ENCODE measurements around the gene MARCO. TPM values are rescaled to one million over a fixed set of nuclear protein-coding genes. Genes with fewer than 3 reads are reported as not detected.

The MARCO gene
- total RNA-seq, 1 donor from 2014 or later: 0.52 TPM

GRCh38 chr2:118911166-118911856, 30.7 kb upstream of the MARCO start:
- H3K4me3 ChIP-seq (ENCODE audit: low read length in 3 of 3): no peak overlapping the region
- H3K36me3 ChIP-seq (ENCODE audit: control insufficient read depth in 3 of 3, insufficient read depth in 3 of 3, low read length in 3 of 3): no peaks in the 10 kb centered on the region
- H3K27ac ChIP-seq (ENCODE audit: low read depth, low read length): no peak overlapping the region
- H3K4me1 ChIP-seq (ENCODE audit: control insufficient read depth in 3 of 3, insufficient read depth in 3 of 3, low read length in 3 of 3): peaks cover 0 to 4% (median 0%) of the 10 kb centered on the region in 3 donors
- no peak overlapping the region for H3K9ac ChIP-seq (ENCODE audit: low read depth in 1 of 3, low read length in 3 of 3)
- peaks cover 0 to 6% (median 0%) of the 10 kb centered on the region in 3 donors for H3K9me3 ChIP-seq (ENCODE audit: control insufficient read depth in 3 of 3, low read length in 3 of 3)
- H3K27me3 ChIP-seq (ENCODE audit: control insufficient read depth in 3 of 3, insufficient read depth in 3 of 3, low read length in 3 of 3): peaks cover 0 to 3% (median 0%) of the 10 kb centered on the region in 3 donors

GRCh38 chr2:118911936-118912335, 30.1 kb upstream of the MARCO start:
- Histone ChIP-seq H3K4me3 (ENCODE audit: low read length in 3 of 3) (no peak overlapping the region), H3K27ac (ENCODE audit: low read depth, low read length) (no peak overlapping the region), H3K4me1 (ENCODE audit: control insufficient read depth in 3 of 3, insufficient read depth in 3 of 3, low read length in 3 of 3) (peaks cover 0 to 4% (median 0%) of the 10 kb centered on the region in 3 donors), H3K27me3 (ENCODE audit: control insufficient read depth in 3 of 3, insufficient read depth in 3 of 3, low read length in 3 of 3) (peaks cover 0 to 3% (median 0%) of the 10 kb centered on the region in 3 donors), H3K9me3 (ENCODE audit: control insufficient read depth in 3 of 3, low read length in 3 of 3) (peaks cover 0 to 5% (median 0%) of the 10 kb centered on the region in 3 donors), H3K36me3 (ENCODE audit: control insufficient read depth in 3 of 3, insufficient read depth in 3 of 3, low read length in 3 of 3) (no peaks in the 10 kb centered on the region), H3K9ac (ENCODE audit: low read depth in 1 of 3, low read length in 3 of 3) (no peak overlapping the region)

GRCh38 chr2:118913131-118913802, 28.7 kb upstream of the MARCO start:
- peaks cover 0 to 3% (median 0%) of the 10 kb centered on the region in 3 donors for H3K27me3 ChIP-seq (ENCODE audit: control insufficient read depth in 3 of 3, insufficient read depth in 3 of 3, low read length in 3 of 3)
- peaks cover 0 to 2% (median 0%) of the 10 kb centered on the region in 3 donors for H3K9me3 ChIP-seq (ENCODE audit: control insufficient read depth in 3 of 3, low read length in 3 of 3)
- H3K9ac ChIP-seq (ENCODE audit: low read depth in 1 of 3, low read length in 3 of 3): no peak overlapping the region
- H3K4me1 ChIP-seq (ENCODE audit: control insufficient read depth in 3 of 3, insufficient read depth in 3 of 3, low read length in 3 of 3): peaks cover 0 to 4% (median 0%) of the 10 kb centered on the region in 3 donors
- H3K27ac ChIP-seq (ENCODE audit: low read depth, low read length): no peak overlapping the region
- H3K4me3 ChIP-seq (ENCODE audit: low read length in 3 of 3): no peak overlapping the region
- H3K36me3 ChIP-seq (ENCODE audit: control insufficient read depth in 3 of 3, insufficient read depth in 3 of 3, low read length in 3 of 3): no peaks in the 10 kb centered on the region

GRCh38 chr2:118913803-118914645, 28.0 kb upstream of the MARCO start:
- Histone ChIP-seq H3K9me3 (ENCODE audit: control insufficient read depth in 3 of 3, low read length in 3 of 3) (peaks cover 0 to 2% (median 0%) of the 10 kb centered on the region in 3 donors), H3K9ac (ENCODE audit: low read depth in 1 of 3, low read length in 3 of 3) (no peak overlapping the region), H3K4me1 (ENCODE audit: control insufficient read depth in 3 of 3, insufficient read depth in 3 of 3, low read length in 3 of 3) (peaks cover 0 to 4% (median 0%) of the 10 kb centered on the region in 3 donors), H3K4me3 (ENCODE audit: low read length in 3 of 3) (no peak overlapping the region), H3K36me3 (ENCODE audit: control insufficient read depth in 3 of 3, insufficient read depth in 3 of 3, low read length in 3 of 3) (no peaks in the 10 kb centered on the region), H3K27ac (ENCODE audit: low read depth, low read length) (no peak overlapping the region), H3K27me3 (ENCODE audit: control insufficient read depth in 3 of 3, insufficient read depth in 3 of 3, low read length in 3 of 3) (peaks cover 0 to 3% (median 0%) of the 10 kb centered on the region in 3 donors)

- no peak overlapping the region for H3K9ac ChIP-seq (ENCODE audit: low read depth in 1 of 3, low read length in 3 of 3)
- peaks cover 0 to 2% (median 0%) of the 10 kb centered on the region in 3 donors for H3K9me3 ChIP-seq (ENCODE audit: control insufficient read depth in 3 of 3, low read length in 3 of 3)
- H3K4me3 ChIP-seq (ENCODE audit: low read length in 3 of 3): no peak overlapping the region
- peaks cover 0 to 4% (median 0%) of the 10 kb centered on the region in 3 donors for H3K4me1 ChIP-seq (ENCODE audit: control insufficient read depth in 3 of 3, insufficient read depth in 3 of 3, low read length in 3 of 3)
- no peaks in the 10 kb centered on the region for H3K36me3 ChIP-seq (ENCODE audit: control insufficient read depth in 3 of 3, insufficient read depth in 3 of 3, low read length in 3 of 3)
- H3K27ac ChIP-seq (ENCODE audit: low read depth, low read length): no peak overlapping the region
- peaks cover 0 to 3% (median 0%) of the 10 kb centered on the region in 3 donors for H3K27me3 ChIP-seq (ENCODE audit: control insufficient read depth in 3 of 3, insufficient read depth in 3 of 3, low read length in 3 of 3)
Measured at GRCh38 chr2:118914721-118915453, 27.1 kb upstream of the MARCO start.

- Histone ChIP-seq H3K27me3 (ENCODE audit: control insufficient read depth in 3 of 3, insufficient read depth in 3 of 3, low read length in 3 of 3) (no peaks in the 10 kb centered on the region), H3K36me3 (ENCODE audit: control insufficient read depth in 3 of 3, insufficient read depth in 3 of 3, low read length in 3 of 3) (no peaks in the 10 kb centered on the region), H3K4me1 (ENCODE audit: control insufficient read depth in 3 of 3, insufficient read depth in 3 of 3, low read length in 3 of 3) (peaks cover 0 to 4% (median 0%) of the 10 kb centered on the region in 3 donors), H3K4me3 (ENCODE audit: low read length in 3 of 3) (no peak overlapping the region), H3K9me3 (ENCODE audit: control insufficient read depth in 3 of 3, low read length in 3 of 3) (no peaks in the 10 kb centered on the region), H3K27ac (ENCODE audit: low read depth, low read length) (no peak overlapping the region), H3K9ac (ENCODE audit: low read depth in 1 of 3, low read length in 3 of 3) (no peak overlapping the region)
Measured at GRCh38 chr2:118918017-118918416, 24.0 kb upstream of the MARCO start.

GRCh38 chr2:118921646-118922045, 20.3 kb upstream of the MARCO start:
- Histone ChIP-seq H3K27ac (ENCODE audit: low read depth, low read length) (no peak overlapping the region), H3K27me3 (ENCODE audit: control insufficient read depth in 3 of 3, insufficient read depth in 3 of 3, low read length in 3 of 3) (no peaks in the 10 kb centered on the region), H3K4me1 (ENCODE audit: control insufficient read depth in 3 of 3, insufficient read depth in 3 of 3, low read length in 3 of 3) (no peaks in the 10 kb centered on the region), H3K4me3 (ENCODE audit: low read length in 3 of 3) (no peak overlapping the region), H3K9me3 (ENCODE audit: control insufficient read depth in 3 of 3, low read length in 3 of 3) (no peaks in the 10 kb centered on the region), H3K36me3 (ENCODE audit: control insufficient read depth in 3 of 3, insufficient read depth in 3 of 3, low read length in 3 of 3) (no peaks in the 10 kb centered on the region), H3K9ac (ENCODE audit: low read depth in 1 of 3, low read length in 3 of 3) (no peak overlapping the region)

- H3K9me3 ChIP-seq (ENCODE audit: control insufficient read depth in 3 of 3, low read length in 3 of 3): no peaks in the 10 kb centered on the region
- H3K27me3 ChIP-seq (ENCODE audit: control insufficient read depth in 3 of 3, insufficient read depth in 3 of 3, low read length in 3 of 3): peaks cover 0 to 3% (median 0%) of the 10 kb centered on the region in 3 donors
- no peak overlapping the region for H3K4me3 ChIP-seq (ENCODE audit: low read length in 3 of 3)
- no peak overlapping the region for H3K9ac ChIP-seq (ENCODE audit: low read depth in 1 of 3, low read length in 3 of 3)
- H3K36me3 ChIP-seq (ENCODE audit: control insufficient read depth in 3 of 3, insufficient read depth in 3 of 3, low read length in 3 of 3): no peaks in the 10 kb centered on the region
- no peak overlapping the region for H3K27ac ChIP-seq (ENCODE audit: low read depth, low read length)
- H3K4me1 ChIP-seq (ENCODE audit: control insufficient read depth in 3 of 3, insufficient read depth in 3 of 3, low read length in 3 of 3): no peaks in the 10 kb centered on the region
Measured at GRCh38 chr2:118922254-118922653, 19.7 kb upstream of the MARCO start.

GRCh38 chr2:118923371-118923770, 18.6 kb upstream of the MARCO start:
- Histone ChIP-seq H3K27ac (ENCODE audit: low read depth, low read length) (no peak overlapping the region), H3K36me3 (ENCODE audit: control insufficient read depth in 3 of 3, insufficient read depth in 3 of 3, low read length in 3 of 3) (no peaks in the 10 kb centered on the region), H3K4me3 (ENCODE audit: low read length in 3 of 3) (no peak overlapping the region), H3K9me3 (ENCODE audit: control insufficient read depth in 3 of 3, low read length in 3 of 3) (no peaks in the 10 kb centered on the region), H3K27me3 (ENCODE audit: control insufficient read depth in 3 of 3, insufficient read depth in 3 of 3, low read length in 3 of 3) (peaks cover 0 to 5% (median 0%) of the 10 kb centered on the region in 3 donors), H3K9ac (ENCODE audit: low read depth in 1 of 3, low read length in 3 of 3) (no peak overlapping the region), H3K4me1 (ENCODE audit: control insufficient read depth in 3 of 3, insufficient read depth in 3 of 3, low read length in 3 of 3) (no peaks in the 10 kb centered on the region)

All from skeletal muscle tissue (tissue), 4 donors.